Fibroblast of lung (primary cell): ENCODE results near the gene MCF2L2. TPM values are rescaled to one million over a fixed set of nuclear protein-coding genes. Genes with fewer than 3 reads are reported as not detected.

ENCODE experiments used
- DNase-seq, 2 donors: peaks; one replicate each; pipeline versions ENCODE4 v3.0.0 to v3.0.0-alpha.2; 2010; ENCODE audit warnings: low read depth in 2 of 2
- H2AFZ ChIP-seq: 2 replicates; pipeline ENCODE4 v1.5.1; 2012; ENCODE audit warnings: low read length, control low read depth, inconsistent platforms
- H3K27ac ChIP-seq: 2 replicates; pipeline ENCODE4 v1.5.1; 2011; ENCODE audit warnings: low read length, control low read depth; ENCODE audit not compliant: insufficient read depth
- H3K27me3 ChIP-seq: 2 replicates; pipeline ENCODE4 v1.5.1; 2011; ENCODE audit warnings: mild to moderate bottlenecking, low read length; ENCODE audit not compliant: control insufficient read depth, insufficient read depth
- H3K36me3 ChIP-seq: 2 replicates; pipeline ENCODE4 v1.5.1; 2011; ENCODE audit warnings: low read length; ENCODE audit not compliant: control insufficient read depth, insufficient read depth
- H3K4me1 ChIP-seq: 2 replicates; pipeline ENCODE4 v1.5.1; 2011; ENCODE audit warnings: low read length; ENCODE audit not compliant: control insufficient read depth, insufficient read depth; ENCODE audit errors: extremely low read depth
- H3K4me2 ChIP-seq: 2 replicates; pipeline ENCODE4 v1.5.1; 2011; ENCODE audit warnings: low read length, control low read depth; ENCODE audit not compliant: insufficient read depth; ENCODE audit errors: extremely low read depth
- H3K4me3 ChIP-seq, 4 experiments: fragments of 200-600 bp in 1 of 4; sonication (generic) in 1 of 4; replicated peaks in 1 of 4; 2 replicates each; pipeline ENCODE4 v1.5.1; 2011 to 2016; ENCODE audit warnings: low read length in 4 of 4, low read depth in 3 of 4, mild to moderate bottlenecking in 3 of 4, control low read depth in 2 of 4, inconsistent platforms in 1 of 4, mixed read lengths in 1 of 4; ENCODE audit not compliant: insufficient read depth in 1 of 4; ENCODE audit errors: control extremely low read depth in 1 of 4
- H3K79me2 ChIP-seq: 2 replicates; pipeline ENCODE4 v1.5.1; 2012; ENCODE audit warnings: mild to moderate bottlenecking, low read length, inconsistent platforms; ENCODE audit not compliant: control insufficient read depth, insufficient read depth
- H3K9ac ChIP-seq: 2 replicates; pipeline ENCODE4 v1.5.1; 2011; ENCODE audit warnings: mild to moderate bottlenecking, low read length, control low read depth; ENCODE audit not compliant: insufficient read depth
- H3K9me3 ChIP-seq: 2 replicates; pipeline ENCODE4 v1.5.1; 2012; ENCODE audit warnings: low read depth, low read length; ENCODE audit not compliant: control insufficient read depth, insufficient read depth
- H4K20me1 ChIP-seq: 2 replicates; pipeline ENCODE4 v1.5.1; 2011; ENCODE audit warnings: low read length; ENCODE audit not compliant: control insufficient read depth, insufficient read depth; ENCODE audit errors: extremely low read depth
- EZH2 ChIP-seq: IDR thresholded peaks from 2 replicates; pipeline ENCODE4 v1.5.1; 2012; ENCODE audit warnings: low read length, control low read depth, mild to moderate bottlenecking; ENCODE audit errors: missing control alignments
- polyA plus RNA-seq, 2 donors: library from polyadenylated mRNA; depleted of rRNA in 1 of 2; stranded (reverse) in 1 of 2; unstranded in 1 of 2; fragments of >200 nt; gene quantifications; 2 replicates each; pipeline ENCODE4 v1.2.1, GENCODE V29; 2011 to 2012; ENCODE audit warnings: missing spikeins in 1 of 2
- total RNA-seq: library from RNA; depleted of rRNA; stranded (reverse); fragments of >200 nt; gene quantifications from 2 replicates; pipeline ENCODE4 v1.2.1, GENCODE V29; 2014
- TF ChIP-seq, protein P1 (sequence below), 2 donors: IDR thresholded peaks in 1 of 2; conservative IDR thresholded peaks in 1 of 2; 1 replicate in 1 of 2; 2 replicates in 1 of 2; pipeline ENCODE4 v1.5.1; 2011 to 2012; ENCODE audit warnings: low read length in 2 of 2, control low read depth in 1 of 2, inconsistent platforms in 1 of 2, low read depth in 1 of 2, mild to moderate bottlenecking in 1 of 2

Gene MCF2L2
- total and polyA plus RNA-seq, 2 donors (not counting 1 experiment from before 2014, with no cell fraction given): under 0.01 to 0.08 TPM

DNA sequence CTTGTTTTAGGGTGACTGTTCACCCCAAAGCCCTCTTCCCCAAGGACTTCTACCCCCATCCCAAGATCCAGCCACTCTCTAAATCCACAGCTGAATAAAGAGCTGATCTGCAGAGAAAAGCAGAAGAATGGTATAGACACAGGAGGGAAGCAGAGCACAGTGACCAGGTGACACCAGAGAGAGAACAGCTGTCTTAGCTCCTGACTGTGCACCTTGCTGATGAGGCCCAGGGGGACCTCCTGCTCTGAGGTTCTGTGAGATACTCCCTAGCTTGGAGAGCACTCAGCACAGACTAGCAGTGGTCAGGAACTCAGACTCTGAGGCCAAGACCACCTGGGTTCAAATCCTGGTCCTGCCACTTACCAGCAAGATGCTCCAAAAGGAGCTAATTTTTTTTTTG, 17.7 kb downstream of the MCF2L2 start:
- Histone ChIP-seq H4K20me1 (no peaks in the 10 kb centered on the region), H3K4me2 (no peak overlapping the region), H3K4me3 (no peak overlapping the region), H2AFZ (no peak overlapping the region), H3K79me2 (no peaks in the 10 kb centered on the region), H3K9me3 (no peaks in the 10 kb centered on the region), H3K36me3 (no peaks in the 10 kb centered on the region), H3K27me3 (no peaks in the 10 kb centered on the region), H3K27ac (no peak overlapping the region), H3K4me1 (no peaks in the 10 kb centered on the region), H3K9ac (no peak overlapping the region)
- no peak for TF ChIP-seq EZH2
- TF ChIP-seq, protein P1, sequence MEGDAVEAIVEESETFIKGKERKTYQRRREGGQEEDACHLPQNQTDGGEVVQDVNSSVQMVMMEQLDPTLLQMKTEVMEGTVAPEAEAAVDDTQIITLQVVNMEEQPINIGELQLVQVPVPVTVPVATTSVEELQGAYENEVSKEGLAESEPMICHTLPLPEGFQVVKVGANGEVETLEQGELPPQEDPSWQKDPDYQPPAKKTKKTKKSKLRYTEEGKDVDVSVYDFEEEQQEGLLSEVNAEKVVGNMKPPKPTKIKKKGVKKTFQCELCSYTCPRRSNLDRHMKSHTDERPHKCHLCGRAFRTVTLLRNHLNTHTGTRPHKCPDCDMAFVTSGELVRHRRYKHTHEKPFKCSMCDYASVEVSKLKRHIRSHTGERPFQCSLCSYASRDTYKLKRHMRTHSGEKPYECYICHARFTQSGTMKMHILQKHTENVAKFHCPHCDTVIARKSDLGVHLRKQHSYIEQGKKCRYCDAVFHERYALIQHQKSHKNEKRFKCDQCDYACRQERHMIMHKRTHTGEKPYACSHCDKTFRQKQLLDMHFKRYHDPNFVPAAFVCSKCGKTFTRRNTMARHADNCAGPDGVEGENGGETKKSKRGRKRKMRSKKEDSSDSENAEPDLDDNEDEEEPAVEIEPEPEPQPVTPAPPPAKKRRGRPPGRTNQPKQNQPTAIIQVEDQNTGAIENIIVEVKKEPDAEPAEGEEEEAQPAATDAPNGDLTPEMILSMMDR (conservative IDR thresholded peaks at IDR 0.05 in 1 of 2, IDR thresholded peaks at IDR 0.05 in 1 of 2; ENCODE audit: low read depth in 1 of 2, low read length in 2 of 2): no peak
- no peak for DNase-seq

DNA sequence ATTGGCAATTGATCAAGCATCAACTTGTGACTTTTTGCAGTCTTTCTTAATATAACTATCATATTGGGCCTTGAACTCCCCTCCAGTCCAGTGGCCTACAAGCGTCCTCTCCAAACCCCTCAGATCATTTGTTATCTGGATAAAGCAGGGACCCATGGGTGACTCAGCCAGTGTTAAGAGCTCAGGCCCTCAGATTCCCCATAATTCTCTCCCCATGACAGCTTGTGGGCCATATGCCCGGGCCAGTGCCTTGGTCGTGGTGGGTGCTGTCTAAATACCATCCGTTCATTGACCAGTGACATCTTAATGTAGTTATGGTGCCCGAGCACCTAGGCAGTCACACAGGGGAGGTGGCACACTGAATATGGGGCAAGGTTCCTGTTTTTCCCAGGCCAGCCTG, 18.1 kb downstream of the MCF2L2 start:
- Histone ChIP-seq H3K27ac (no peak overlapping the region), H4K20me1 (no peaks in the 10 kb centered on the region), H3K79me2 (no peaks in the 10 kb centered on the region), H3K9me3 (no peaks in the 10 kb centered on the region), H3K9ac (no peak overlapping the region), H3K4me2 (no peak overlapping the region), H3K4me3 (no peak overlapping the region), H3K27me3 (no peaks in the 10 kb centered on the region), H2AFZ (no peak overlapping the region), H3K4me1 (no peaks in the 10 kb centered on the region), H3K36me3 (no peaks in the 10 kb centered on the region)
- peak in 1 of 2 donors; percentile 60 for DNase-seq
- TF ChIP-seq, protein P1 (conservative IDR thresholded peaks at IDR 0.05 in 1 of 2, IDR thresholded peaks at IDR 0.05 in 1 of 2; ENCODE audit: low read depth in 1 of 2, low read length in 2 of 2): no peak
- TF ChIP-seq EZH2: no peak

DNA sequence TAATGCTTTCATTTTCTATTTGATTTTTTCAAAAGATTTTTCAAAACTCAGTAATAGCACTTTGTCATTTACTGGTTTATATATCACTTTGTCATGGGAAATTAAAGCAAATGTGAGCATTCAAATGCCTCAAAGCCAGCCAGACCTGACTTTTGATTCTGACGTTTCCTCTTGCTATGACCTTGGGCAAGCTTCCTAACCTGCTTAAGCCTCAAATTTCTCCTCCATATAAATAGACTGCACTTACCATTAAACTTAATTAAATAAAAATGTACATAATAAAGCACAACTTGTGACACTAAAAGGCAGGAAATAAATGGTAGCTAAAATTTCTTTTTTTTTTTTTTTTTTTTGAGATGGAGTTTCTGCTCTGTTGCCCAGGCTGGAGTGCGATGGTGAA, 19.2 kb downstream of the MCF2L2 start:
- no peaks in the 10 kb centered on the region for H4K20me1 ChIP-seq
- no peaks in the 10 kb centered on the region for H3K36me3 ChIP-seq
- no peak overlapping the region for H3K4me3 ChIP-seq
- no peak overlapping the region for H3K4me2 ChIP-seq
- DNase-seq: no peak
- no peak overlapping the region for H3K27ac ChIP-seq
- H3K9ac ChIP-seq: no peak overlapping the region
- no peaks in the 10 kb centered on the region for H3K79me2 ChIP-seq
- TF ChIP-seq, protein P1 (conservative IDR thresholded peaks at IDR 0.05 in 1 of 2, IDR thresholded peaks at IDR 0.05 in 1 of 2; ENCODE audit: low read depth in 1 of 2, low read length in 2 of 2): no peak
- TF ChIP-seq EZH2: no peak
- H3K27me3 ChIP-seq: no peaks in the 10 kb centered on the region
- H2AFZ ChIP-seq: no peak overlapping the region
- H3K9me3 ChIP-seq: no peaks in the 10 kb centered on the region
- H3K4me1 ChIP-seq: no peaks in the 10 kb centered on the region
